ENCODE measurements around the gene MMP24. TPM values are rescaled to one million over a fixed set of nuclear protein-coding genes. Genes with fewer than 3 reads are reported as not detected.

MMP24 gene
- total RNA-seq, 1 experiment from 2014 or later = 23.0 TPM

- WGBS (ENCODE audit: extremely low coverage, insufficient read length, low lambda C conversion rate) = no CpG with 5 or more reads among the region's 8 CpGs
- no peak overlapping the region for H3T11ph ChIP-seq (ENCODE audit: low read length)
- H2BK15ac ChIP-seq (ENCODE audit: low read depth, low read length) = no peak overlapping the region
- H2BK5ac ChIP-seq (ENCODE audit: insufficient read length, low read length) = no peak overlapping the region
- no peaks in the 10 kb centered on the region for H4K20me1 ChIP-seq (ENCODE audit: control insufficient read depth, insufficient read depth, insufficient read length)
- H4K91ac ChIP-seq (ENCODE audit: insufficient read length, low read depth, low read length) = no peak overlapping the region
- no peak overlapping the region for H2AK5ac ChIP-seq (ENCODE audit: insufficient read length, low read length)
- H3K23me2 ChIP-seq (ENCODE audit: insufficient read length, low read depth, low read length, poor library complexity, severe bottlenecking) = no peaks in the 10 kb centered on the region
- no peak overlapping the region for H3K14ac ChIP-seq (ENCODE audit: insufficient read depth, low read length)
- no peaks in the 10 kb centered on the region for H3K27me3 ChIP-seq (ENCODE audit: insufficient read depth, low read length)
- no peak overlapping the region for H3K23ac ChIP-seq (ENCODE audit: insufficient read length, low read depth, low read length)
- H3K79me1 ChIP-seq (ENCODE audit: insufficient read depth, low read depth, low read length, poor library complexity, severe bottlenecking) = no peaks in the 10 kb centered on the region
- H2BK120ac ChIP-seq (ENCODE audit: low read depth, low read length, poor library complexity, severe bottlenecking) = no peak overlapping the region
- H3K79me2 ChIP-seq (ENCODE audit: insufficient read depth, low read length) = no peaks in the 10 kb centered on the region
- H3K9ac ChIP-seq (ENCODE audit: extremely low read depth, insufficient read length, low read length) = no peak overlapping the region
- H2BK12ac ChIP-seq (ENCODE audit: insufficient read length, low read depth, low read length) = no peak overlapping the region
- H3K18ac ChIP-seq (ENCODE audit: insufficient read length, low read depth, low read length) = no peak overlapping the region
- peaks cover 4 to 5% of the 10 kb centered on the region in 2 experiments; a peak in 3 of 4 replicates for H3K4me1 Mint-ChIP-seq
- H3K9me3 Mint-ChIP-seq = no peaks in the 10 kb centered on the region; a peak in 1 of 5 replicates
- no peak overlapping the region for H3K27ac Mint-ChIP-seq
- peaks cover 14% of the 10 kb centered on the region for H3K27me3 Mint-ChIP-seq (ENCODE audit: low read depth)
- H3K27ac ChIP-seq (ENCODE audit: insufficient read length, low read depth, low read length) = no peak overlapping the region
- no peak overlapping the region for H4K8ac ChIP-seq (replicated peaks; ENCODE audit: insufficient read length, low read depth, low read length)
- TF ChIP-seq CTCF (conservative IDR thresholded peaks at IDR 0.05) = no peak
- no peaks in the 10 kb centered on the region; a peak in 1 of 7 replicates for H3K36me3 Mint-ChIP-seq (ENCODE audit: insufficient read depth in 1 of 3, low read depth in 3 of 3)
- no peak overlapping the region for H2BK20ac ChIP-seq (ENCODE audit: low read depth, low read length, poor library complexity, severe bottlenecking)
- H4K5ac ChIP-seq (ENCODE audit: insufficient read length, low read depth, low read length) = no peak overlapping the region
- no peak for DNase-seq
- H3K4me1 ChIP-seq (ENCODE audit: insufficient read depth, low read length) = no peaks in the 10 kb centered on the region; the same call in 1 of the 2 replicates
- no peak overlapping the region for H3K4me2 ChIP-seq (ENCODE audit: insufficient read depth, insufficient read length, low read length)
- H3K4ac ChIP-seq (ENCODE audit: low read depth, low read length) = no peak overlapping the region
- H2AFZ ChIP-seq (ENCODE audit: low read length) = no peak overlapping the region
- no peaks in the 10 kb centered on the region for H3K9me3 ChIP-seq (ENCODE audit: control insufficient read depth, low read depth, low read length)
- no peak overlapping the region for H3K56ac ChIP-seq (ENCODE audit: insufficient read length, low read depth, low read length)
- H3K4me3 Mint-ChIP-seq = no peak overlapping the region
These were observed 68.6 kb downstream of the MMP24 start for GRCh38 chr20:35295058-35295457.
